Activated CD4-positive, alpha-beta T cell treated with anti-CD3 and anti-CD28 coated beads, Interleukin-2, amount 50 U/mL, for 1 hour (primary cell): ENCODE data around the gene GRPEL2.
"Not testable (repeated sequence)": the region's sequence is repeated elsewhere in the genome, so short reads cannot be mapped to it uniquely, and the experiment has no call there.

Source experiments
- DNase-seq: peaks from one replicate; pipeline ENCODE4 v3.0.0-alpha.2; 2020

The GRPEL2 gene

DNA sequence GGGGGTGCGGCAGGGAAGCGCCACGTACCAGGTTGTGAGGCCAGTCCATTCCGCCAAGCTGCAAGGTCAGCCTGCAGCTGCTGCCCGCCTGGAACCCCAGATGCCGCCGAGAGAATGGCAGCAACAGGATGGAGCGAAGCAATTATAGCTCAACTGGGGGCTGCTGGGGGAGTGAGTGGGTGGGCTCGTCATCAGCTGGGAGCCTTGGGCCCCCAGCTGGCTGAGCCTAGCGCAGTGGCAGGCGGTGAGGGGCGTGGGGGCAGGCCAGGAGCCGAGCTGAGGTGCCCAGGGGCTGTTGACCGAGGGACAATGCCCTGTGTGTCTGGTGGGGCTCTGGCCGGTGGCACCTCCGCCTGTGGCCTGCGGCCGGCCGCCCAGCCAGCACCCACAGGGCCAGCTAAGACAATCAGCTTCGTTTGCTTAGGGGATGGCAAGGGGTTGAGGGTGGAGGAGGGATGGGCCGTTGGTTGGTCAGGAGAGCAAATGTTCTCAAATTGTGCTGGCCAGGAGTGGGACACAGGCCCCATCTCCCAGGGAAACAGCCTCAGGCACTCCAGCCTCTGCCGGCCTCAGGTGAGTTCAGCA is 34.0 kb downstream of the GRPEL2 start, which contains the start of gene IL17B:
Gene IL17B, minus strand, starts transcription at position 116 of the 585 bp plus-strand sequence. Its CDS starts 67 bp downstream, at position 49.
- no peak for DNase-seq

DNA sequence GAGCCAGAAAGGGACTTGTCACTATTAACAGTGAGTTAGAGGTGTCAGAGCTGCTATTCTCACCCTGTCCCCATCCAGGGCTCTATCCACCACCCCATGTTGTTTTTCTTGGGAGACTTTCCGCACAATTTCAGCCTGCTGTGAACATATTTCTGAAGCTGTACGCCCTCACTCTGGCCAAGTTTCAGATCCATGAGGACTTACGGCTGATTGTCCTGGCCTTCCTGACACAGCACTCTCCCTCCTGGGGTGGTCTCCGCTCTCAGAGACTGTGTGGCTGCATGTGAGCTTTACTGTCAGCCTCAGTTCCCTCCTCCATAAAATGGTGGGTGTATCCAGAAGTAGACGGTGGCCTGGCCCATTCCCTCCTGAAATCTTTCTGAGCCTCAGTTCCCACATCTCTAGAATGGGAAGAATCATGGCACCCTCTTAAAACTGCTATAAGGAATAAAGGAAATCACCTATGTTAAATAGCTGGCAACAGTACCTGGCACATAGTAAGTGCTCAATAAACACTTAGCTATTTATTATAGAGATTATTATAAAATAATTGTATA is 34.6 kb downstream of the GRPEL2 start:
- no peak for DNase-seq

DNA sequence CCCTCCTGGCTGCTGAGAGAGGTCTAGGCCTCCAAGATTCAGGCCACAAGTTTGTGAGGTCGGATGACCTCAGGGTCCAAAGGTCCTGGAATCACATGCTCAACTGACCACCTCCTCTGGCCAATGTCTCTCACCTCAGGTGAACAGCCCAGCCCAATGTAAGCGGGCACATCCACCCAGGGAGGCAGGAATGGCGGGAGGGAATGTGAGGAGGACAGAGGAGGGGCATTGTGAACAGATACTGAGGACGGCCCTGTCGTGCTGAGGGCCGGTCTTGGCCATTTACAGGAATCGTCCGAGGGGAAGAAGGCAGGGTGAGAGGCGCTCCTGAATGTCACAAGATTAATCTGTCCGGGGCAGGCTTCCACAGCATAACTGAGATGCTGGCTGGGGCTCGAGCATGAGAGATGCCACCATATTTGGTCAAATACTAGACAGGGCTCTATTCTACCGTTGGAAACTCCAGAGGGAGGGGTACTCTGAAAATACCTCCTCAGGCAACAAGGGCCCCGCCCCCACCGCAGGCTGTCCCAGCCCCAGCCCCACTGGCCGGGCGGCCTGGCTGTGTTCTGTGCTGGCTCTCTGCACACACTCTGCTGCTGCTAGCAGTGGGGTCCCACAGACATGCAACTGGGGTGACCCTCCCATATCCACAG is 35.3 kb downstream of the GRPEL2 start:
- no peak for DNase-seq

DNA sequence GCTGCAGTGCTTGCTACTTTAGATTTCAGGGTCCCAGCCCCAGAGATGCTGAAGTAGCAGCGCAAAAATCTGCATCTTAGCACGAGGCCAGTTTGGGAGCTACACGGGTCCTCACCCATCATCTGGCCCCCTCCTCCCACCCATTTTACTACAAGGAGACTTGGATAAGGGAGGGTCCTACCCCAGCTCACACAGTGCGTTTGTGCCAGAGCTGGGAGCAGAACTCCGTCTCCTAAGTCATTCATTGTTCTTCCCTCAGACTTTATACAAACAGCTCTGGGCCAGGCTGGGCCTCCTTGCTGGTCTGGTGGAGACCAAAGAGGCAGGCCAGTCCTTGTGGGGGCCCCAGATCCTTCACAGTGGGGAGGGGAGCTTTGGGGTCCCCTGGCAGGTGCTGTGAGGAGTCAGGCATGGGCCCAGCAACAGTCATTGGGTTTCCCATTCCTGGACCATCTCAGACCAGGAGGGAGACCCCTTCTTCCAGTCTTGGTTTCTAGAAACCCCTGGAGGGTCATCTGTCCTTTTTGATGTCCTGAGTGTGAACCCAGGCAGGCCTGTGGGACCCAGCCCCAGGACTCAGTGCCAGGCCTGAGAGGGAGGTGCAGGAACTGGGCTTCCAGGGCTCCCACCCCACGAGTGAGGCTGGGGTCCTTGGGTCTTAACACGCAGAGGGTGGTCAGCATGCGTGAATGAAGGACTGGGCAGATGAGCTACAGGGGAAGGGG is 36.1 kb downstream of the GRPEL2 start:
- no peak for DNase-seq

DNA sequence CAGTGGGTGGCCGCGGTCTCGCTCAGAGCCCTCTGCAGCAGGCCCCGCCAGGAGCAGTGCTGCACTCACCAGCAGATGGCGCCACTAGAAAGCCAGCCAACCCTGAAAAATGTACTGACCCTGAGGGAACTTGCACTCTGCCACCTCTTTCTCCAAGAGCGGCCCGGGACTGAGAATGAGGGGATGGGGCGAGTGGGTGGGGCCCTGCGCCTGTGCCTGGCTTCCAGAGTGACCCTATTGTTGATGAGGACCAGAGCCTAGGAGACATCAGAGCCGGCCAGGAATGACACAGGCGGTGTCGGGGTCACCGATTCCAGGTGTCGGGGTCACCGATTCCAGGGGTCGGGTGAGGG is 36.7 kb downstream of the GRPEL2 start:
- DNase-seq, result peak; percentile 73

DNA sequence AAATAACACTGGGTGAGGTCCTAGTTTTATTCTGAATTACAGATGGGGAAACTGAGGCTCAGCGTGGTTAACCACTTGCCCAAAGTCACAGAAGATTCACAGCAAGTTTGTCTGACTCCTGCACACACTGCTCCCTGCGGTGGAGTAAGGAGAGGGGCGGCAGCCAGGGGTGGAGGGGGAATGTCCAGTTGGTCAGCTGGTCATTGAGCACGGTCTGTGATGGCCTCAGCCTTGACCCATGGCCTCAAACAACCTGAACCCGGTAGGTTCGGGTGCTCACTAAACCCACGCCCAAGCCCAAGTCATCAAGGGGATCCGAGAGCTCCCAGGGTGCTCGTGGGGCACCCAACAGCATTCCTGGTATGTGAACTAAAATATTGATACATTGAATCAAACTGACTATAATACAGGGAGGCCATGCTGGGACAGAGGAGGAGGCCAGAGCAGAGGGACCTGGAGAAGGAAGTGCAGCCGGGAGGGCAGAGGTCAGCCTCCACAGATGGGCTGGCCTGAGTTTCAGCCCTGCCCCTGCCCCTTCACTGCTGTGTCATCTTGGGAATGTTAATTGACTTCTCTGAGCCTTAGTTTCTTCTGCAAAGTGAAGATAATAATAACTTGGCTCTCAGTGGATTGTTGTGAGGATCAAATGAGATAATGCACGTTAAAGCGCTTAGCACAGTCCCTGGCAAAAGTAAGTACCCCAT is 37.4 kb downstream of the GRPEL2 start:
- no peak for DNase-seq

DNA sequence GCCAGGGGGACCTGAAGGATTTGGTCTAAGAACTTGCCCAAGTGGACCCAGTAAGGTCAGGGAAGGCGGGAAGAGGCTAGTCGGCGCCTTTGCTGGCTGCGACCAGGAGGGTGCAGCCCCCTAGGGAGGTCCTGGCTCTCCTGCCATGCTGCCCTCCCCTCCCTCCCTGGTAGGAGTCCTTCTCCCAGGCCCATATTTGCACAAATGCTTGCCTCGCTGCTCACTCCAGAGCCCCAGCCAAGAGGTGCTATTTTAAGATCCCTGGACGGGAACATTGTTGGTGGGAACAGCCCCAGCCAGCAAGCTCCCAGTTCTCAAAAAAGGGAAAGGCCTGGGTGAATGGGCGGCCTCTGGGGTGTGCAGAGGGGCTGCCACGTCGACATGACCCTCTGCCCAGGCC is 38.1 kb downstream of the GRPEL2 start:
- no peak for DNase-seq

DNA sequence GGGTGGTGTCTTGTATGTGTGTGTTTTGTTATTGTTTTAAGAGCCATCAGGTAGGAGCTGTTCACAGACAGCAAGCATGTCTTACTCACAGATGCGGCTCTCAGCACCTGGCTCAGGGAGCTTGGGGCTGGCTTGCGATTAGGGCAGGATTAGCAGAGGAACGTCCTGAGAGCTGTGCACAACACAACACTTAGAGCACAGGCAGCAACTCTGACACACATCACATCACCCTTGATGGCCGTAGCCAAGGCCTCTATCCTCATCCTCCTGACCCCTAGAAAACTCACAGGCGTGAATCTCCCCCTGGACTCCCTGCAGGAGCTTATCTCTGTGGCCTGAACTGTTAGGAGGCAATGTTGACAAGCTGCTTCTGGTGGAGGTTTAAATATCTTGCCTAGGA is 40.9 kb downstream of the GRPEL2 start:
- no peak for DNase-seq

DNA sequence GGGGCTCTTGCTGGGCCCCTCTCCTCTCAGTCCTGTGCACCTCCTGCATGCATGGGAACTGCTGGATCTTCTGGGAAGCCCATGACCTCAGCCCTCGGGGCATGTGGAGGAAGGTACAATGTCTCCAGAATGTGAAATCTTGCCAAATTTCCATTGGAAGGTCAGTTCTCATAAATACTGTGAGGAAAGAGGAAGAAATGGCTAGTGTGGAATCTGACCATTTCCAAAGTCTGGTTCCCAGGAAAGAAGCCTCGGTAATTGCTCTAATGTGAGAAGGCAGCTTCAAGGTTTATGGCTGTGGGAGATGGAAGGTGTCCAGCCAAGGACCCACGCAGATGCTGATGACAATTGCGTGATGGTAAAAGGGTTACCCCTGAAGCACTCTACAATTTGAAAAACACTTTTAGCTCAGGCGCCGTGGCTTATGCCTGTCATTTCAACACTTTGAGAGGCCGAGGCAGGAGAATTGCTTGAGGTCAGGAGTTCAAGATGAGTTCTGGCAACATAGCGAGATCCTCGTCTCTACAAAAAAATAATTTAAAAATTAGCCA is 41.9 kb downstream of the GRPEL2 start:
- no peak for DNase-seq

DNA sequence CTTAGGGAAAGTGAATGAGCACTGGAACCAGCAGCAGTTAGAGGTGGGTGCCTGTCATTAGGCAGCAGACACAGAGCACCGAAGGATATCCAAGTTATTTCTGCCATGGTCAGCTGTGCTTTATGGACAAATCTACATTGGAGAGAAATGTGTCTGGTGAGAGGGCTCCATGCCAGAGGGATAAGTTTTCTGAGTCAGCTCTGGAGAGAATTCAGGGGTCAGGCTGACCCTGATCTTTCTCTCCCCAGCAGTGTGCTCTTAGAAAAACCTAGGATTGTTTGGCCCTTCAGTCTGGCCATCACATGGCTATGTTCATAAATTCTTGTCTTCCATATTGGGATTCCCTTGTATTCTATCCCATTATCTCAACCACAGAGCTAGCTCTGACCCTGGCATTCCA is 42.7 kb downstream of the GRPEL2 start:
- no peak for DNase-seq

DNA sequence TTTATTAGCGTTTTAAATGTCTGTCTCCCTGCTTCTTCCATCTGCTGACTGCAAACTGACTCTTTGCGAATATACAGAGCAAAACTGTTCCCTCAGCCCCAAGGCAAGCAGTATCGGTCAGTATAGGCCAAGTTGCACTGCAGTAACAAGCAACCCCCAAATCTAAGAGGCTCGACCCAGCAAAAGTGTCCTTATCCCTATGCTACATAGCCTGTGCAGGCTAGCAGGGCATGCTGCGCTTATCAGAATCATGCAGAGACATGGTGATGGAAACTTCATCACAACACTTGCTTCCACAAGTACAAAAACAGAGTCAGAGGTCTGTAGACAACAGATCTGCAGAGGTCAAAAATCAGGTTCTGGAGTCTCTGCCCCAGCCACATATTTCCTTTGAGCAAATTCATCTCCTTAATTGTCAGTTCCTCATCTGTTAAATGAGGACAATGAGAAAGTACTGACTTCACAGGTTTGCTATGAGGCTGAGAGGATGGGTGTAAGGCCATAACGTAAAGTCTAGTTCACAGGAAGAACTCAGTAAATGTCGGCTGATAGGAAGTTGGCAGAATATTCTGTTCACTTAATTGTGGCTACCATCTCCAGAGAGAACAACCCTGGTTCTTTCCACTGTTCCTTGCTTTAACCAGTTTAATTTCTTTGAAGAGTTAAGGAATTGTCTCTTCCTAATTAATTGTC is 43.3 kb downstream of the GRPEL2 start:
- no peak for DNase-seq

DNA sequence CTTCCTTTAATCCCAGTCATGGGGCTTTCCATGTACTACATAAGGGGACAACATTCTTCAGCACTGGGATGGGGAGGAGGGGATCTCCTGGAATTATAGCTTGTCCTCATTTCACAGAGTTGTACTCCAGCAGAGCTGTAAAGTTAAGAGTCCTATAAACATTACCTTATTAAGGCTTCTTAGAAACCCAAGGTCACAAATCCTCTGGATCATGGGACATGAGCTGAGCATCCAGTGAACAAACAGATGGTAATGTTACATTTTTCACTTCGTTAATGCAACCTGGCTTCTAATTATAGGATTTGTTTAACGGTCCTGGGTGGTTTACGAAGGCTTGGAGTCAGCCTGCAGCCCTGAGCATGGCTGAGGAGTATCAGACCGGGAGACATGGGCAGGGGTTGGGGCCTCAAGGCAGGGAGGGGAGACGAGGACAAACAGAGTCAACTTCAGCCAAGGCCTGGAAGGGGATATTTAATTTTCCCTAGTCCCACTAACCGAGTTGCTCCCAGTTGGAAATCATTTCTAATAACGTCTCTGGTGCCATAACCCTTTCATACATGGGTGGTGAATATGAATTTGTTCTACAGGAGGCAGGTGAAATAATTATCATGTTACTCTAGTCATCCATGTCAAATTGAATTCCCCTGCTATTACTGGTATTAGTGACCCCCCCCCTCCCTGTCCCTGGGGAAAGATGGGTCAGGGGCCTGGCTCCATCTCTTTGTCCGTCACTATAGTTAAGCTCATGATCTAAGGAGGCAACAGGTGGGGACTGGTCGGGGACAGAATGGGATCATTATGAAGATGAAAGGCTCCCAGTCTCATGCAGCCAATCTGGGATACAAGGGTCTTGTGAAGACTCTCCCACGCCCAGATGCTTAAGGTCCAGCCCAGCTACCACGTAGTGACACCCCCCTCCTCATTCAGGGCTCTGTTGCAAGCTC is 44.5 kb downstream of the GRPEL2 start:
- DNase-seq, result no peak

DNA sequence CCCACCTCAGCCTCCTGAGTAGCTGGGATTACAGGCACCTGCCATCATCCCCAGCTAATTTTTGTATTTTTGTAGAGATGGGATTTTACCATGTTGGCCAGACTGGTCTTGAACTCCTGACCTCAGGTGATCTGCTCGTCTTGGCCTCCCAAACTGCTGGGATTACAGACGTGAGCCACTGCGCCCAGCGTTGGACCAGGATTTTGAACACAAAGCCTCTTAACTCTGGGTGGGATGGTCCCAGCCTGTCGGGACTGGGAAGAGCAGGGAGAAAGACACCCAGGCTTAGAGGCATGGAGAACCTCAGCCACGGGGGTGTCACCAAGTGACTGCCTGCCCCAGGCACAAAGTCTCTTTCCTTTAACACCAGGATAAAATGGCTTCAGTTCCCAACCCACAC is 45.8 kb downstream of the GRPEL2 start:
- DNase-seq, result not testable (repeated sequence)

DNA sequence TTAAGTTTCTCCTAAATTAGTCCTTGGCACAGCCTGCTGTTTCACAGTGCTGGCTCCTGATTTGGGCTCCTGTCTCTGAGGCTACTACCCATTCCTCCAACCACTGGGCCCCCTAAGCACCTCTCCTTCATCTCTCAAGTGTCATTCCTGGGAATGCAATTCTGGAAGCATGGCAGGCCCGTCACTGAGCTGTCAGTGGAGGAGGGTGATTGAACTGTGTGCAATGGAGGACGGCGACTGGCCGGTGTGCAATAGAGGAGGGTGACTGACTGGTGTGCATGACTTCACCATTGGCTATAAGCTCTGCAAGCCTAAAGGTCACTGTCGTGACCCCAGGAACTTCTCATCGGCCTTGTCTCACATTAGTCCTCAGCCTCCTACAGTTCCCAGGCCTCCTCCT is 46.2 kb downstream of the GRPEL2 start:
- no peak for DNase-seq

DNA sequence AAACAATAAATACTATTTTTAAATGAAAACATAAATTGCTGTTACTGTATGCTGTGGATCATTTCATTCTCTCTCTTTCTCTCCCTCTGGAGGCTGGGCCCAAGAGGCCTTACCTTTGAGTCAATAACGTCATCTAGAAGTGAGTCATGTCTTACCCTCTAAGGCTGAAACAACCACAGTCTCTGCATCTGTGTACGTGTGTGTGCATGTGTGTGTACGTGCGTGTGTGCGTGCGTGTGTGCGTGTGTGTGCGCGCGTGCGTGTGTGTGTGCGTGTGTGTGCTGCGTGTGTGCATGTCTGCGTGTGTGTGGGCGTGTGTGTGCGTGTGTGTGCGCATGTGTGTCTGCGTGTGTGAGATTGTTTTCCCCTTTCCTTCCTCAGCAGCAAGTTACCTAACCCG is 47.4 kb downstream of the GRPEL2 start:
- no peak for DNase-seq

DNA sequence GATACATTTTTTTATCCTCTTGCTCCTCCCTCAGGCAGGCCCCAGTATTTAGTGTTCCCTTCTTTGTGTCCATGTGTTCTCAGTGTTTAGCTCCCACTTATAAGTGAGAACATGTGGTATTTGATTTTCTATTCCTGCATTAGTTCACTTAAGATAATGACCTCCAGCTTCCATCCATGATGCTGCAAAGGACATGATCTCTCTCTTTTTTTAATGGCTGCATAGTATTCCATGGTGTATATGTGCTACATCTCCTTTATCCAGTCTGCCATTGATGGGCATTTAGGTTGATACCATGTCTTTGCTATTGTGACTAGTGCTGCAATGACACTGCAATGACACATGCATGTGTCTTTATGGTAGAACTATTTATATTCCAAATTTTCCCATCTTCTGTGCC is 49.7 kb downstream of the GRPEL2 start:
- DNase-seq, result not testable (repeated sequence)

DNA sequence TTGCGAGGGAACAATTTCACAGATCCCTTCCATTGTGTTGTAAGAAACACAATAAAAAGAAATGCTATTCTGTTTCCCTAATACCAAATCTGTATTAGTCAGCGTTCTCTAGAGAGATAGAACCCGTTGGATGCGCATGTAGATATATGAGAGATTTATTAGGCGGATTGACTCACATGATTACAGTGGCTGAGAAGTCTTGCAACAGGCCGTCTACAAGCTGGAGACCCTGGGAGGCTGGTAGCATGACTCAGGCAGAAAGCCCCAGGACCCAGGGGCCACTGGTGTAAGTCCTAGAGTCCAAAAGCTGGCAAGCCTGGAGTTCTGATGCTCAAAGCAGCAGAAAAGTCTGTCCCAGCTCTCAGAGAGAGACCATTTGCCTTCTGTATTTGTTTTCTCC is 52.2 kb downstream of the GRPEL2 start:
- DNase-seq, result no peak

DNA sequence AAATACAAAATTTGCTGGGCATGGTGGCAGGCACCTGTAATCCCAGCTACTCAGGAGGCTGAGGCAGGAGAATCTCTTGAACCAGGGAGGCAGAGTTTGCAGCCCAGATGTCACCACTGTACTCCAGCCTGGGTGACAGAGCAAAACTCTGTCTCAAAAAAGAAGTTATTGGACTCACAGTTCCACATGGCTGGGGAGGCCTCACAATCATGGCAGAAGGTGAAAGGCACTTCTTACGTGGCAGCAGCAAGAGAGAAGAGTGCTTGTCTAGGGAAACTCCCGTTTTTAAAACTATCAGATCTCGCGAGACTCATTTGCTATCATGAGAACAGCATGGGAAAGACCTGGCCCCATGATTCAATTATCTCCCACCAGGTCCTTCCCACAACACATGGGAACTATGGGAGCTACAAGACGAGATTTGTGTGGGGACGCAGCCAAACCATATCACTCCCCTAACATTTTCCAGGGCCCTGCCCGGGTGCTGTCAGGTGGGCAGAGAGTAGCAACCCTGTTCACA is 53.5 kb downstream of the GRPEL2 start:
- not testable (repeated sequence) for DNase-seq

DNA sequence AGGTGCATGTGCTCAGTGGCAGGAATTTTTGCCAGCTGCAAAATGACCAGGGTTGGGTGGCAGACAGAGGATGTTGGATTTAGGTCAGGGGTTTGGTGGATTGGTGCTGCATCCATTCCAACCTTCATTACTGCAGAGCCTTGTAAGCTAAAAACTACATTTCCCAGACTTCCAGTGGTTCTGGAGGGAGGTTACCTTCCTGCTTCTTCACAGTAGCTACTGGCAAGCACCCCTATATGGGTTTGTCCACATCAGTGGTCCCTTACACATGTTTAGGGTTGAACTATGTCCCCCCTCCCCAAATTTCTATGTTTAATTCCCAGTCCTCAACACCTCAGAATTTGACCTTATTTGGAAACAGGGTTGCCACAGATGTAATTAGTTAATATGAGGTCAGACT is 54.5 kb downstream of the GRPEL2 start:
- no peak for DNase-seq

DNA sequence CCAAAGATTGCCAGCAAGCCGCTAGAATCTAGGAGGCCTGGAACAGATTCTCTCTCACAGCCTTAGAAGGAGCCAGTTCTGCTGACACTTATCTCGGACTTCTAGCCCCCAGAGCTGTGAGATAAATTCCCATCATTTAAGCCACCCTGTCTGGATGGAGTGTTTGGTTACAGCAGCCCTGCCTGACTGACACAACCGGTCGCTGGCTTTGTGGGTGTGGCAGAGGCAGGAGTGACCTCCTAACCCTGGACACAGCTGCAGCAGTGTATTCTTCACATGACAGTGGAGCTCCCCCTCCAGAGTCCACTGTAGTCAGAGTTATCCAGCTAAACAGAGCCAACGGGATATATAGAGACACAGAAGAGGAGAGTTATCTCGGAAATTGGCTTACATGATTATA is 55.0 kb downstream of the GRPEL2 start:
- DNase-seq, result no peak

DNA sequence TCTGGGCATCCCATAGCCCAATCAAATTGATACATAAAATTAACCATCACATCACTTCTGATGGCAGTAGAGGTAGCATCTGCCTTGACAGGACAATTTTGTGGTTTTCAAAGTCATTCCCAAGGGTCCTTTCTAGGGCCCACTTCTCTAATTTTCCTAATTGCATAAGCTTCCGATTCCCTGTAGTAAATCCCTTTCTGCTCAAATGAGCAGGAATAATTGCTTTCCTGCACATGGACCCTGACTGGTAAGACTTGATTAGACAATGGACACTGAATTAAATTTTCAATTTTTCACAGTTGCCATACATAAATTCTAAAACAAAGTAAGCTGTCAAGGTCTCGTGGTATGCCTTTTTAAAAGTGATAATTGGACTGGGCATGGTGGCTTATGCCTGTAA is 55.8 kb downstream of the GRPEL2 start:
- no peak for DNase-seq
